DND-41 (cell line): ENCODE measurements around the gene ERGIC1.

ENCODE experiments used
- EZH2 ChIP-seq: IDR thresholded peaks from 3 replicates; pipeline ENCODE4 v1.6.1; 2012; ENCODE audit warnings: borderline replicate concordance, low read depth, mild to moderate bottlenecking, moderate library complexity, low read length, inconsistent platforms; ENCODE audit not compliant: severe bottlenecking
- TF ChIP-seq, protein P1 (sequence below): IDR thresholded peaks from 2 replicates; pipeline ENCODE4 v1.5.1; 2012; ENCODE audit warnings: borderline replicate concordance, low read length, moderate library complexity, mild to moderate bottlenecking; ENCODE audit not compliant: poor library complexity, severe bottlenecking; ENCODE audit errors: extremely low read depth

DNA sequence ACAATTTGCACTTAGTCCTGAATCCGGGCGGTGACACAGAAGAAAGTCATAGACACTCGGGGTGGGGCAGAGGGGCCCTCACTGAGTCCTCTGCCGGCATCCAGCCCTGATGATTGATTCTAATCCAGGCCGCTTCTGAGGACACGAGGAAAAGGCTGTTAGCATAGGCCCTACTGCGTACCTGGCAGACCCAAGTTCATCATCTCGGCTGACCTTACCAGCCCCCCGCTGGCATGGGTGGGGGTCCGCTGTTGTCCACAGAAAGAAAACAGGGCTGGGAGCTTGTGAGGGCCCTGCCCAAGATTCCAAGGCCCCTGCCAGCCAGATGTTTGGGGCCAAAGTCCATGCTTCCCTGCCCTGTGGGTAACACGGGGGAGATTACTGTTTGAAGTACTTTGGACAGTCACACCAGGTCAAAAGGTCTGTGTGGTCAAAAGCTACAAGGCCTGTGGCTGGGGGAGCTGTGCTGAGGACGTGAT is 24.5 kb downstream of the ERGIC1 start:
- TF ChIP-seq, protein P1, sequence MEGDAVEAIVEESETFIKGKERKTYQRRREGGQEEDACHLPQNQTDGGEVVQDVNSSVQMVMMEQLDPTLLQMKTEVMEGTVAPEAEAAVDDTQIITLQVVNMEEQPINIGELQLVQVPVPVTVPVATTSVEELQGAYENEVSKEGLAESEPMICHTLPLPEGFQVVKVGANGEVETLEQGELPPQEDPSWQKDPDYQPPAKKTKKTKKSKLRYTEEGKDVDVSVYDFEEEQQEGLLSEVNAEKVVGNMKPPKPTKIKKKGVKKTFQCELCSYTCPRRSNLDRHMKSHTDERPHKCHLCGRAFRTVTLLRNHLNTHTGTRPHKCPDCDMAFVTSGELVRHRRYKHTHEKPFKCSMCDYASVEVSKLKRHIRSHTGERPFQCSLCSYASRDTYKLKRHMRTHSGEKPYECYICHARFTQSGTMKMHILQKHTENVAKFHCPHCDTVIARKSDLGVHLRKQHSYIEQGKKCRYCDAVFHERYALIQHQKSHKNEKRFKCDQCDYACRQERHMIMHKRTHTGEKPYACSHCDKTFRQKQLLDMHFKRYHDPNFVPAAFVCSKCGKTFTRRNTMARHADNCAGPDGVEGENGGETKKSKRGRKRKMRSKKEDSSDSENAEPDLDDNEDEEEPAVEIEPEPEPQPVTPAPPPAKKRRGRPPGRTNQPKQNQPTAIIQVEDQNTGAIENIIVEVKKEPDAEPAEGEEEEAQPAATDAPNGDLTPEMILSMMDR: no peak
- TF ChIP-seq EZH2: no peak
